ENCODE data around the gene AXDND1. TPM values are rescaled to one million over a fixed set of nuclear protein-coding genes. Genes with fewer than 3 reads are reported as not detected.
"Not testable (repeated sequence)": the region's sequence is repeated elsewhere in the genome, so short reads cannot be mapped to it uniquely, and the experiment has no call there.

AXDND1 gene
- polyA plus RNA-seq, 1 donor (not counting 4 experiments of a cell fraction or from before 2014, with no cell fraction given), result 0.04 TPM

- TF ChIP-seq CTCF (optimal IDR thresholded peaks at IDR 0.05 in 1 of 3, IDR thresholded peaks at IDR 0.05 in 1 of 3, conservative IDR thresholded peaks at IDR 0.05 in 1 of 3; ENCODE audit: extremely low read depth in 1 of 3, insufficient read depth in 2 of 3, low read length in 3 of 3) (no peak), EZH2 (IDR thresholded peaks at IDR 0.05; ENCODE audit: low read length) (no peak)
- DNase-seq (ENCODE audit: low read depth, low spot score) (no peak), FAIRE-seq (no peak)
- H3K4me1 ChIP-seq (ENCODE audit: control insufficient read depth, extremely low read depth, insufficient read depth, low read length), result no peaks in the 10 kb centered on the region
- H3K79me2 ChIP-seq (ENCODE audit: control insufficient read depth, insufficient read depth, low read length), result no peaks in the 10 kb centered on the region
- H3K9me1 ChIP-seq (ENCODE audit: control insufficient read depth, extremely low read depth, insufficient read depth, low read length), result no peaks in the 10 kb centered on the region
- dilution Hi-C loops (cut with MboI; ENCODE audit: extremely low pct_ligation_motif_present, low sequenced_read_pairs), result no loop called here
- no peak overlapping the region for H3K9ac ChIP-seq (ENCODE audit: control insufficient read depth, extremely low read depth, insufficient read depth, low read length)
- H3K27me3 ChIP-seq (ENCODE audit: control insufficient read depth, extremely low read depth, insufficient read depth, low read length), result no peaks in the 10 kb centered on the region
- no peaks in the 10 kb centered on the region for H3K9me3 ChIP-seq (ENCODE audit: control insufficient read depth, low read depth, low read length)
- H3K36me3 ChIP-seq (ENCODE audit: control insufficient read depth in 2 of 2, extremely low read depth in 1 of 2, insufficient read depth in 2 of 2, low read length in 2 of 2), result no peaks in the 10 kb centered on the region
- H3K4me2 ChIP-seq (ENCODE audit: control insufficient read depth, extremely low read depth, insufficient read depth, low read depth, low read length), result no peak overlapping the region
- no peak overlapping the region for H3K27ac ChIP-seq (ENCODE audit: control insufficient read depth, insufficient read depth, low read length)
- no peaks in the 10 kb centered on the region for H4K20me1 ChIP-seq (ENCODE audit: control insufficient read depth, extremely low read depth, insufficient read depth, low read length)
- no peak overlapping the region for H2AFZ ChIP-seq (ENCODE audit: control insufficient read depth, low read length)
- H3K4me3 ChIP-seq (ENCODE audit: control insufficient read depth in 2 of 3, extremely low read depth in 1 of 3, insufficient read depth in 2 of 3, low read depth in 1 of 3, low read length in 3 of 3), result no peak overlapping the region
Measured at GRCh38 chr1:179448437-179449149, 82.8 kb downstream of the AXDND1 start.

- H3K9me3 ChIP-seq (ENCODE audit: control insufficient read depth, low read depth, low read length); FAIRE-seq; H3K36me3 ChIP-seq (ENCODE audit: control insufficient read depth in 2 of 2, extremely low read depth in 1 of 2, insufficient read depth in 2 of 2, low read length in 2 of 2); H3K9me1 ChIP-seq (ENCODE audit: control insufficient read depth, extremely low read depth, insufficient read depth, low read length); H4K20me1 ChIP-seq (ENCODE audit: control insufficient read depth, extremely low read depth, insufficient read depth, low read length); DNase-seq (ENCODE audit: low read depth, low spot score); H2AFZ ChIP-seq (ENCODE audit: control insufficient read depth, low read length); H3K9ac ChIP-seq (ENCODE audit: control insufficient read depth, extremely low read depth, insufficient read depth, low read length); H3K4me1 ChIP-seq (ENCODE audit: control insufficient read depth, extremely low read depth, insufficient read depth, low read length); H3K4me3 ChIP-seq (ENCODE audit: control insufficient read depth in 2 of 3, extremely low read depth in 1 of 3, insufficient read depth in 2 of 3, low read depth in 1 of 3, low read length in 3 of 3); H3K4me2 ChIP-seq (ENCODE audit: control insufficient read depth, extremely low read depth, insufficient read depth, low read depth, low read length); H3K27me3 ChIP-seq (ENCODE audit: control insufficient read depth, extremely low read depth, insufficient read depth, low read length); dilution Hi-C loops (cut with MboI; ENCODE audit: extremely low pct_ligation_motif_present, low sequenced_read_pairs); H3K79me2 ChIP-seq (ENCODE audit: control insufficient read depth, insufficient read depth, low read length); H3K27ac ChIP-seq (ENCODE audit: control insufficient read depth, insufficient read depth, low read length): not testable (repeated sequence)
Measured at GRCh38 chr1:179459606-179460206, 93.9 kb downstream of the AXDND1 start.

- H3K9me1 ChIP-seq (ENCODE audit: control insufficient read depth, extremely low read depth, insufficient read depth, low read length); H2AFZ ChIP-seq (ENCODE audit: control insufficient read depth, low read length); H4K20me1 ChIP-seq (ENCODE audit: control insufficient read depth, extremely low read depth, insufficient read depth, low read length); H3K27ac ChIP-seq (ENCODE audit: control insufficient read depth, insufficient read depth, low read length); H3K4me2 ChIP-seq (ENCODE audit: control insufficient read depth, extremely low read depth, insufficient read depth, low read depth, low read length); H3K9ac ChIP-seq (ENCODE audit: control insufficient read depth, extremely low read depth, insufficient read depth, low read length); H3K4me1 ChIP-seq (ENCODE audit: control insufficient read depth, extremely low read depth, insufficient read depth, low read length); DNase-seq (ENCODE audit: low read depth, low spot score); H3K79me2 ChIP-seq (ENCODE audit: control insufficient read depth, insufficient read depth, low read length); H3K4me3 ChIP-seq (ENCODE audit: control insufficient read depth in 2 of 3, extremely low read depth in 1 of 3, insufficient read depth in 2 of 3, low read depth in 1 of 3, low read length in 3 of 3); H3K36me3 ChIP-seq (ENCODE audit: control insufficient read depth in 2 of 2, extremely low read depth in 1 of 2, insufficient read depth in 2 of 2, low read length in 2 of 2); H3K27me3 ChIP-seq (ENCODE audit: control insufficient read depth, extremely low read depth, insufficient read depth, low read length); H3K9me3 ChIP-seq (ENCODE audit: control insufficient read depth, low read depth, low read length); dilution Hi-C loops (cut with MboI; ENCODE audit: extremely low pct_ligation_motif_present, low sequenced_read_pairs); FAIRE-seq: not testable (repeated sequence)
Measured at GRCh38 chr1:179465661-179466060, 99.9 kb downstream of the AXDND1 start.

Data from keratinocyte (primary cell).